Subcutaneous abdominal adipose tissue (tissue), 5 donors: ENCODE data around the gene LYRM1.
"Not testable (repeated sequence)": the region's sequence is repeated elsewhere in the genome, so short reads cannot be mapped to it uniquely, and the experiment has no call there.

Experiments
- H3K27ac ChIP-seq: one replicate; pipeline ENCODE4 v1.7.0; 2013; ENCODE audit warnings: low read depth, mild to moderate bottlenecking, inconsistent platforms, low read length, moderate library complexity
- H3K27me3 ChIP-seq, 5 donors: one replicate each; pipeline ENCODE4 v1.7.0; 2013; ENCODE audit warnings: low read length in 5 of 5, inconsistent platforms in 1 of 5; ENCODE audit not compliant: control insufficient read depth in 5 of 5, insufficient read depth in 4 of 5
- H3K36me3 ChIP-seq, 5 donors: one replicate each; pipeline ENCODE4 v1.7.0; 2013; ENCODE audit warnings: low read length in 5 of 5; ENCODE audit not compliant: control insufficient read depth in 5 of 5, insufficient read depth in 5 of 5
- H3K4me1 ChIP-seq, 5 donors: one replicate each; pipeline ENCODE4 v1.7.0; 2013; ENCODE audit warnings: low read length in 5 of 5, mild to moderate bottlenecking in 3 of 5, moderate library complexity in 1 of 5; ENCODE audit not compliant: control insufficient read depth in 5 of 5, insufficient read depth in 5 of 5
- H3K4me3 ChIP-seq, 5 donors: one replicate each; pipeline ENCODE4 v1.7.0; 2013; ENCODE audit warnings: low read length in 5 of 5, low read depth in 1 of 5
- H3K9ac ChIP-seq, 5 donors: one replicate each; pipeline ENCODE4 v1.7.0; 2013; ENCODE audit warnings: low read length in 5 of 5, mild to moderate bottlenecking in 4 of 5, moderate library complexity in 3 of 5
- H3K9me3 ChIP-seq, 5 donors: one replicate each; pipeline ENCODE4 v1.7.0; 2013; ENCODE audit warnings: low read length in 5 of 5; ENCODE audit not compliant: control insufficient read depth in 5 of 5
- donor health status: healthy.
- donor health status: healthy.
- donor health status: healthy.
- donor health status: healthy.
- donor health status: healthy.

LYRM1 gene

DNA sequence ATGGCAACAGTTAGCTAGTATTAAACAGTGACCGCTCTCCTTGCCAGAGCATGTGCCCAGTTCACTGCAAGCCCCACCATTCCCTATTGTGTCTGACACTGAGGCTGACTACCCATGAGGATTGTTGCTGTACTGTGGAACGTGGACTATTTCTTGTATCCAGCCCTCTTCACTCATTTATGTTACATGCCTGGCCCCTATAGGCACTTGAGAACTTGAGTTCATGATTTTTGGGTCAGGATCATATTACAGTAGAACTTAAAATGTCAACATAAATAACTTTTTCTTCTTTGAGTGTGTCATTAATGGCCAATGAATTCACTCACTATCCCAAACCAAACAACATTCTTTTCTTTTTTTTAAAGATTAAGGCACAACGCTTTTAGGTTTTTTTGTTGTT, 55.7 kb downstream of the LYRM1 start:
- no peaks in the 10 kb centered on the region for H3K27me3 ChIP-seq
- H3K9me3 ChIP-seq: no peaks in the 10 kb centered on the region

DNA sequence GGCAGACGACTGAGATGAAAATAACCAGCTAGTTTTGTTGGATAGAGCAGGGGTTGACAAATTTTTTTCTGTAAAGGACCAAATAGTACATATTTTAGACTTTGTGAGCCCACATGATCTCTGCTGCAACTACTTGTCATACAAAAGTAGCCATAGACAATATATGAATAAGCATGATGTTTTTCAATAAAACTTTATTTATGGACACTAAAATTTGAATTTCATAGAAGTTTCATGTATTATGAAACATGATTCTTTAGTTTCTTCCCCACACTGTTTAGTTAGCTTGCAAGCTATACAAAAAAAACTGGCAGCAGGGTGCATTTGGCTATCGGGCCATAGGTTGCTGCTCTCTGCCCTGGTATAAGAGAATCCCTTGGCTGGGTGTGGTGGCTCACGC, 56.6 kb downstream of the LYRM1 start:
- Histone ChIP-seq H3K4me1 (no peaks in the 10 kb centered on the region), H3K27me3 (no peaks in the 10 kb centered on the region), H3K9me3 (no peaks in the 10 kb centered on the region), H3K36me3 (no peaks in the 10 kb centered on the region), H3K4me3 (no peak overlapping the region), H3K27ac (no peak overlapping the region), H3K9ac (no peak overlapping the region)

More for the DNA sequence above, 55.7 kb downstream of the LYRM1 start:
- no peak overlapping the region for H3K4me3 ChIP-seq
- H3K27ac ChIP-seq: no peak overlapping the region
- H3K9ac ChIP-seq: no peak overlapping the region
- H3K4me1 ChIP-seq: no peaks in the 10 kb centered on the region
- H3K36me3 ChIP-seq: no peaks in the 10 kb centered on the region

DNA sequence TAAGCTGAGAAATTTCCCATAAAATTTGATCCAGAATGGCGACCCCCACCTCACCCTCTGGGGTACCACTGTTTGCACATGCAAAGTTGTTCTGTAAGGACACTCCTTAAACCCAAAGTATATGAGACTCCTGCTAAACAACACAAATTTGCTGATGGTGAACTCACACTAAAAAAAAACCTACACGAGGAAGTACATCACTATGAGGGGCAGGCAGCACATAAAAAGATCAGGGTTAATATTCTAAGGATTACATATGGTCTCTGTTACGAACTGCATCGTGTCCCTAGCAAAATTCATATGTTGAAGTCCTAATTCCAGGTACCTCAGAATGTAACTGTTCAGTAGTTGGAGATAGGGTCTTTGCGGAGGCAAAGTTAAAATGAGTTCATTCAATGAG, 60.3 kb downstream of the LYRM1 start:
- Histone ChIP-seq H3K9me3 (peaks cover 0 to 4% (median 0%) of the 10 kb centered on the region in 5 donors), H3K4me3 (no peak overlapping the region), H3K27me3 (no peaks in the 10 kb centered on the region), H3K36me3 (no peaks in the 10 kb centered on the region), H3K27ac (no peak overlapping the region), H3K4me1 (no peaks in the 10 kb centered on the region), H3K9ac (no peak overlapping the region)

DNA sequence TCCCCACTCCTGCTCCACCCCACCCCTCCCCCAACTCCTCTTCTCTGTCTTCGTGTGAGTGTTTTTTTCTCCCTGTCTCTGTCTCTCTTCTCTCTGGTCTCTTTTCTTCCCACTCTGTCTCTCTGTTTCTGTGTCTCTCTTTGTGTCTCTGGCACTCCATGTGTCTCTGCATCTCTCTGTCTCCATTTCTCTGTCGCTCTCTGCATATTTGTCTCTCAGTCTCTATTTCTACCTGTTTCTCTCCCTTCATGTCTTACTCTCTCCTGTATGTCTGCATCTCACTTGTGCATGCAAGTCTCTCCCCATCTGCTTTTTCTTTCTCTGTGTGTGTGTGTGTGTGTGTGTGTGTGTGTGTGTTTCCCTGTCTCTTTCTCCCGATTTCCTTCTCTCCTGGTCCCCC, 68.2 kb downstream of the LYRM1 start:
- H3K27me3 ChIP-seq: no peaks in the 10 kb centered on the region
- no peaks in the 10 kb centered on the region for H3K36me3 ChIP-seq
- H3K27ac ChIP-seq: no peak overlapping the region
- peaks cover 0 to 4% (median 0%) of the 10 kb centered on the region in 5 donors for H3K4me1 ChIP-seq
- H3K4me3 ChIP-seq: no peak overlapping the region
- peaks cover 0 to 4% (median 0%) of the 10 kb centered on the region in 5 donors for H3K9me3 ChIP-seq
- no peak overlapping the region for H3K9ac ChIP-seq

DNA sequence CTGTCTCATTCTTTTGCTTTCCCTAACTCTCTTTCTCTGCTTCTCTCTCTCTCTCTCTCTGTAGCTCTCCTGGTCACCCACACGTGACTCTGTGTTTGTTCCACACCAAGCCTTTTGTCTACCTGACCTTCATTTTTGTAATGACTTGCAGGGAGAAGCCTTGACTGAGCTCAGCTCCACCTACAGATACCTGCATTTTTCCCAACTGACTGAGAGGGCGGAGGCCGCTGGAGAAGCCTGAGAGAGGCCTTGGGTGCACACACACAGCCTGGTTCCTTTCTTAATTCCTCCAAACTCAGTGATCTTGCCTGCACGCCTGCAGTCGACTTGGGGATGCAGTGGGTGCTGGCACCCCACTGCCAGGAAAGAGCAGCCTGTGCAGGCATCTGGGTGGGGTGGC, 68.8 kb downstream of the LYRM1 start:
- H3K9ac ChIP-seq: no peak overlapping the region
- H3K27ac ChIP-seq: no peak overlapping the region
- H3K4me3 ChIP-seq: no peak overlapping the region
- H3K36me3 ChIP-seq: no peaks in the 10 kb centered on the region
- H3K4me1 ChIP-seq: peaks cover 0 to 4% (median 0%) of the 10 kb centered on the region in 5 donors
- peaks cover 0 to 3% (median 0%) of the 10 kb centered on the region in 5 donors for H3K9me3 ChIP-seq
- H3K27me3 ChIP-seq: no peaks in the 10 kb centered on the region

DNA sequence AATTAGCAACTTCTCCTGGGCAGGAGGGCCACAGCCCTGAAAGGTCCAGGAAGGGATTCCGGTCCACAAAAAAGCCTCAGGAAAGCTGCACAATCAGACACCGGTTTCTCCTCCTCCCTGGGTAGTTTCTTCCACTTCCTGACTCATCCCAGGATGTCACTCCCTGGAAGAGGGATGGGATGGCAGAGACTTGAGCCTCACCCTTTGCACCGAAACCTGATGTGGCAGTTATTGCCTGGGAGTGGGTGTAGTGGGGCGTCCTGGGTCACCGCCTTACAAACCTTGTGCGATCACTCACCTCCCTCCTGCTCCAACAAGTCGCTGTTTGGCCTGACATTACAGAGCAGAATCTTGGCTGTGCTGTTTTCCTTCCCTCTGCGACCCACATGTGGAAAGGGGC, 70.8 kb downstream of the LYRM1 start:
- Histone ChIP-seq H3K9me3 (no peaks in the 10 kb centered on the region), H3K4me3 (no peak overlapping the region), H3K4me1 (peaks cover 0 to 4% (median 0%) of the 10 kb centered on the region in 5 donors), H3K9ac (no peak overlapping the region), H3K27me3 (no peaks in the 10 kb centered on the region), H3K36me3 (no peaks in the 10 kb centered on the region), H3K27ac (no peak overlapping the region)

DNA sequence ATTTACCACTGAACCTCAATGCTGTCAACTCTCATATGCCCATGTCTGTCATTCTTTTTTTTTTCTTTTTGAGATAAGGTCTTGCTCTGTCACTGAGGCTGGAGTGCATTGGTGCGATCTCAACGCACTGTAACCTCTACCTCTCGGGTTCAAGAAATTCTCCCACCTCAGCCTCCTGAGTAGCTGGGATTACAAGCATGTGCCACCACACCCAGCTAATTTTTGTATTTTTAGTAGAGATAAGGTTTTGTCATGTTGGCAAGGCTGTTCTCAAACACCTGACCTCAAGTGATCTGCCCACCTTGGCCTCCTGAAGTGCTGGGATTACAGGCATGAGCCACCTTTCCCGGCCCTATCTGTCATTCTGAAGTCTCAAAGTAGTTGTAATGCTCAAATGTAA, 72.6 kb downstream of the LYRM1 start:
- not testable (repeated sequence) for H3K9ac ChIP-seq, H3K9me3 ChIP-seq, H3K4me3 ChIP-seq, H3K27me3 ChIP-seq, H3K27ac ChIP-seq, H3K4me1 ChIP-seq, H3K36me3 ChIP-seq
